Measurements from ENCODE around the gene ZNF681.

Gene ZNF681

DNA sequence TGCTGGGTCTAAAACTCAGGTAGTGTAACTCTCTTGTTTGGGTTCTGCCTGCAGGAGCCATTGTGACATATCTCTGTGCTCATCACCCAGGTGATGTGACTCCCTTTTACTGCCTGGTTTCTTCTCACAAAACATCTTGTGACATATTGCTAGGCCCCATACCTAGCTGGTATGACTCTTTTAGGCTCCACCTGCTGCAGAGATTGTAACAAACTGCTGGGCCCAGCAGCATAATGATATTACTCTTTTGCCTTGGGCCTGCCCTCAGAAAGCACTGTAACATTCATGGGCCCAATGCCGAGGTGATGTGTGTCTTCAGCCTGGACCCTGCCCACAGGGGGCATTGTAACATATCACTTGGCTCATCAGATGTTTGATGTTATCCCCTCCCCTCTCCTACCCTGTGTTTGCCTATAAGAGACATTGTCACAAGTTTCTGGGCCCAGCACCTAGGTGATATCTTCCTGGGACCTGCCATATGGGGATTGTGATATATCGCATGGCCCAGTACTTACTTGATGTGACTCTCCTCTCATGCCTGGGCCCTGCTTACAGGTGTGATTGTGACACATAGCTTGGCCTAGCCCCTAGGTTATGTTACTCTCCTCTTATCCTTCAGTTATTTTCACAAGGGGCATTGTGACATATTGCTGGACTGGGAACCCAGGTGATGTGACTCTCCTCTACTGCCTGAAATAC lies 18.0 kb upstream of the ZNF681 start:
- Histone ChIP-seq H3K27me3 (ENCODE audit: control insufficient read depth in 2 of 2, insufficient read depth in 2 of 2, low read length in 2 of 2) (no peaks in the 10 kb centered on the region), H3K9ac (ENCODE audit: low read depth in 1 of 2, low read length in 2 of 2) (no peak overlapping the region), H3K9me3 (ENCODE audit: control insufficient read depth in 2 of 2, low read length in 2 of 2) (peaks cover 0 to 2% of the 10 kb centered on the region in 2 donors), H3K27ac (ENCODE audit: low read depth in 2 of 2, low read length in 2 of 2) (peak overlapping the region in 1 of 2 donors; percentile 47), H3K4me3 (ENCODE audit: low read length in 2 of 2) (no peak overlapping the region), H3K4me1 (ENCODE audit: control insufficient read depth in 2 of 2, insufficient read depth in 2 of 2, low read length in 2 of 2) (peaks cover 2 to 9% of the 10 kb centered on the region in 2 donors), H3K36me3 (ENCODE audit: control insufficient read depth in 2 of 2, insufficient read depth in 2 of 2, low read length in 2 of 2) (peaks cover 38 to 41% of the 10 kb centered on the region in 2 donors)

DNA sequence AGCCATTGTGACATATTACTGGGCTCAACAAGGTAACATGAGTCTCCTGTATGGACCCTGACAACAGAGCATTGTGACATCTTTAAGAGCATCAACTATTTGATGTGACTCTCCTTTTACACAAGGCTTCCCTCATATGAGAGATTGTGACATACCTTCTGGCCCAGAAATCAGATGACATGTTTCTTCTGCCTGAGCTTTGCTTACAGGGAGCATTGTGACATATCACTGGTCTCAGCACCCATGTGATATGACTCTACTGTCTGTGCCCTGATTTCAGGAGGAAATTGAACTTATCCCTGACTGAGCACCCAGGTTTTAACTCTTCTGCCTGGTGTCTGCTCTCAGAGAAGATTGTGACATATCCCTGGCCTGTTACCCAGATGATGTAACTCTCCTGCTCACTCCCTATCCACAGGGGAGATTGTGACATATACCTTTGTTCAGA lies 15.9 kb upstream of the ZNF681 start:
- Histone ChIP-seq H3K27me3 (ENCODE audit: control insufficient read depth in 2 of 2, insufficient read depth in 2 of 2, low read length in 2 of 2) (no peaks in the 10 kb centered on the region), H3K27ac (ENCODE audit: low read depth in 2 of 2, low read length in 2 of 2) (no peak overlapping the region), H3K4me1 (ENCODE audit: control insufficient read depth in 2 of 2, insufficient read depth in 2 of 2, low read length in 2 of 2) (peaks cover 2 to 10% of the 10 kb centered on the region in 2 donors), H3K4me3 (ENCODE audit: low read length in 2 of 2) (no peak overlapping the region), H3K9ac (ENCODE audit: low read depth in 1 of 2, low read length in 2 of 2) (no peak overlapping the region), H3K36me3 (ENCODE audit: control insufficient read depth in 2 of 2, insufficient read depth in 2 of 2, low read length in 2 of 2) (peaks cover 29 to 31% of the 10 kb centered on the region in 2 donors), H3K9me3 (ENCODE audit: control insufficient read depth in 2 of 2, low read length in 2 of 2) (no peaks in the 10 kb centered on the region)

DNA sequence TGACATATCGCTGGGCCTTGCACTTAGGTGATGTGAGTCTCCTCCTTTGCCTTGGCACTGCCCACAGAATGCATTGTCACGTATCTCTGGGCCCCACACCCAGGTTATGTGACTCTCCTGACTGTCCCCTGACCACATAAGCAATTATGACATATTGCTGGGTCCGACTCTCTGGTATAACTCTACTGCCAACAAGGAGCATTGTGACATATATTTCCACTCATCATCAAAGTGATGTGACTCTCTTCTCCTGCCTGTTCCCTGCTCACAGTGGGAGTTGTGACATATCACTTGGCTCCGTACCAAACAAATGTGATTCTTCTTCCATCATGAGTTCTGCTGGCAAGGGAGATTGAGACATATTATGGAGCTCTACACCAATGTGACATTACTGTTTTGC lies 15.4 kb upstream of the ZNF681 start:
- Histone ChIP-seq H3K27me3 (ENCODE audit: control insufficient read depth in 2 of 2, insufficient read depth in 2 of 2, low read length in 2 of 2) (no peaks in the 10 kb centered on the region), H3K9ac (ENCODE audit: low read depth in 1 of 2, low read length in 2 of 2) (no peak overlapping the region), H3K4me1 (ENCODE audit: control insufficient read depth in 2 of 2, insufficient read depth in 2 of 2, low read length in 2 of 2) (peaks cover 2 to 10% of the 10 kb centered on the region in 2 donors), H3K9me3 (ENCODE audit: control insufficient read depth in 2 of 2, low read length in 2 of 2) (no peaks in the 10 kb centered on the region), H3K27ac (ENCODE audit: low read depth in 2 of 2, low read length in 2 of 2) (no peak overlapping the region), H3K36me3 (ENCODE audit: control insufficient read depth in 2 of 2, insufficient read depth in 2 of 2, low read length in 2 of 2) (peaks cover 25 to 27% of the 10 kb centered on the region in 2 donors), H3K4me3 (ENCODE audit: low read length in 2 of 2) (no peak overlapping the region)

DNA sequence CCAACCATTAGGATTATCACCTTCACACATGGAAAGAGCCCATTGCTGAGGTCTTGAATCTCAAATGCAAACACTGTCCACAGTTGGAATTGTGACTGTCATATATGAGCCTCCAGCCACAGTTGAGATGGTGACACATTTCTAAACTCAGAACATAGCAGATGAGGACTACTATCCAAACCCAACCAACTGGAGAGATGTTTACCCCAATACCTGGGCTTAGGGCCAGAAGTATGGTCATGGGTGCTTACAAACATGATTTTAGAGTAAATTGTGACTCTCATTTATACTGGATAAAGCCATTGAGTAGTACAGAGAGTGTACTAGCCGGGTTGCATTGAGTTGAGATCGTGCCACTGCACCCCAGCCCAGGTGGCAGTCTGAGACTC lies 14.0 kb upstream of the ZNF681 start:
- no peak overlapping the region for H3K9ac ChIP-seq (ENCODE audit: low read depth in 1 of 2, low read length in 2 of 2)
- peaks cover 23% of the 10 kb centered on the region in 2 donors for H3K36me3 ChIP-seq (ENCODE audit: control insufficient read depth in 2 of 2, insufficient read depth in 2 of 2, low read length in 2 of 2)
- H3K9me3 ChIP-seq (ENCODE audit: control insufficient read depth in 2 of 2, low read length in 2 of 2): no peaks in the 10 kb centered on the region
- no peak overlapping the region for H3K4me3 ChIP-seq (ENCODE audit: low read length in 2 of 2)
- no peaks in the 10 kb centered on the region for H3K27me3 ChIP-seq (ENCODE audit: control insufficient read depth in 2 of 2, insufficient read depth in 2 of 2, low read length in 2 of 2)
- peaks cover 2 to 10% of the 10 kb centered on the region in 2 donors for H3K4me1 ChIP-seq (ENCODE audit: control insufficient read depth in 2 of 2, insufficient read depth in 2 of 2, low read length in 2 of 2)
- H3K27ac ChIP-seq (ENCODE audit: low read depth in 2 of 2, low read length in 2 of 2): peak overlapping the region in 1 of 2 donors; percentile 23

DNA sequence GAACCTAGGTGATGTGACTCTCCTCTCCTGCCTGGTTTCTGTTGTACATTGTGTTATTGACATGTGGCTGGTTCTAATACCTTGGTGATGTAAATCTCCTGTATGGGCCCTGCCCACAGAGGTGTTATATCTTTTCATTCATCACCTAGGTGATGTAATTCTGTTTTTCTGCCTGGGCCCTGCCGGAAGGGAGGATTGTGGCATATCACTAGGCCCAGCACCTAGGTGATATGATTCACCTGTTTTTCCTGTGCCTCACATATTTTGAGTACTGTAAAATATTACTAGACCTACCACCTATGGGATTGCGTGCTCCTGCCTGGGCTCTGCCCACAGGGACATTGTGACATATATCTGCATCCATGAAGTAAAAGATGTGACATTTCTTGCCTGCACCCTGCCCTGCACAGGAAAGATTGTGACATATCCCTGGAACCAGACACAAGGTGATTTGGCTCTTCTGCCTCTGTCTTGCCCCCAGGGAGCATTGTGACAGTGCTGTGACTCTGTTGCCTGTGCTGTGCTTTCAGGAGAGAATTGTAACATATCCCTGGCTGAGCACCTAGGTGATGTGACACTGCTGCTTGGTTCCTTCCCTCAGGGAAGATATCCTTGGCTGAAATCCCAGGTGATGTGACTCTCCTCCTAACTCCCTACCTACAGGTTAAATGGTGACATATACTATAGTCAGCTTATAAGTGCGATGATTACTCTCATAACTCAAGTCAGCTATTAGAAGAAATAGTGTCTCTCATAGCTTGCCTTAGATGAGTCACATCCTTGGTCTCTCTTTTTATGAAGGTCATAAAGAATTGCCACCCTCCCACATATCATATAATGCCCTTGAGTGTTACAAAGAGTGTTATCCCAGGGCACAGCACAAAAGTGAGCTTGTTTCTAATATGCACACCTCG lies 13.3 kb upstream of the ZNF681 start:
- H3K4me1 ChIP-seq (ENCODE audit: control insufficient read depth in 2 of 2, insufficient read depth in 2 of 2, low read length in 2 of 2): peaks cover 2 to 9% of the 10 kb centered on the region in 2 donors
- H3K27me3 ChIP-seq (ENCODE audit: control insufficient read depth in 2 of 2, insufficient read depth in 2 of 2, low read length in 2 of 2): no peaks in the 10 kb centered on the region
- H3K9ac ChIP-seq (ENCODE audit: low read depth in 1 of 2, low read length in 2 of 2): no peak overlapping the region
- H3K36me3 ChIP-seq (ENCODE audit: control insufficient read depth in 2 of 2, insufficient read depth in 2 of 2, low read length in 2 of 2): peaks cover 19 to 23% of the 10 kb centered on the region in 2 donors
- peak overlapping the region; percentile 34 to 51 for H3K27ac ChIP-seq (ENCODE audit: low read depth in 2 of 2, low read length in 2 of 2)
- no peaks in the 10 kb centered on the region for H3K9me3 ChIP-seq (ENCODE audit: control insufficient read depth in 2 of 2, low read length in 2 of 2)
- no peak overlapping the region for H3K4me3 ChIP-seq (ENCODE audit: low read length in 2 of 2)

DNA sequence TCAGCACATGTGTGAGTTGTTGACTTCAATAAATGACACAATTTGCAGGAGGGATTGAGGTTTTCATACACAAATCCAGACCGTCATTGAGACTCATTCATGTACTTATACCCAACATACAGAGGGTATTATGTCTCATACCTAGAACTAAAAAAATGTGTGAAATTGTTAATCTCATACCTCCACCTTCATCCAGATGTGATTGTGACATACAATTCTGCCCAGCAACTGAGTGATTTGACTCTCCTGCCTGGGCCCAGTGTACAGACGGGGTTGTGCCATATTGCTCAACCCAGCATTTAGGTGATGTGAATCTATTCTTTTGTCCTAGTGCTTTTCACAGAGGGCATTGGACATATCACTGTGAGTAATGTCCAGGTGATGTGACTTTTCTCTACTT lies 12.6 kb upstream of the ZNF681 start:
- H3K27me3 ChIP-seq (ENCODE audit: control insufficient read depth in 2 of 2, insufficient read depth in 2 of 2, low read length in 2 of 2): no peaks in the 10 kb centered on the region
- no peak overlapping the region for H3K4me3 ChIP-seq (ENCODE audit: low read length in 2 of 2)
- H3K27ac ChIP-seq (ENCODE audit: low read depth in 2 of 2, low read length in 2 of 2): no peak overlapping the region
- H3K9me3 ChIP-seq (ENCODE audit: control insufficient read depth in 2 of 2, low read length in 2 of 2): no peaks in the 10 kb centered on the region
- peaks cover 2 to 7% of the 10 kb centered on the region in 2 donors for H3K4me1 ChIP-seq (ENCODE audit: control insufficient read depth in 2 of 2, insufficient read depth in 2 of 2, low read length in 2 of 2)
- H3K9ac ChIP-seq (ENCODE audit: low read depth in 1 of 2, low read length in 2 of 2): no peak overlapping the region
- H3K36me3 ChIP-seq (ENCODE audit: control insufficient read depth in 2 of 2, insufficient read depth in 2 of 2, low read length in 2 of 2): peaks cover 13 to 18% of the 10 kb centered on the region in 2 donors

DNA sequence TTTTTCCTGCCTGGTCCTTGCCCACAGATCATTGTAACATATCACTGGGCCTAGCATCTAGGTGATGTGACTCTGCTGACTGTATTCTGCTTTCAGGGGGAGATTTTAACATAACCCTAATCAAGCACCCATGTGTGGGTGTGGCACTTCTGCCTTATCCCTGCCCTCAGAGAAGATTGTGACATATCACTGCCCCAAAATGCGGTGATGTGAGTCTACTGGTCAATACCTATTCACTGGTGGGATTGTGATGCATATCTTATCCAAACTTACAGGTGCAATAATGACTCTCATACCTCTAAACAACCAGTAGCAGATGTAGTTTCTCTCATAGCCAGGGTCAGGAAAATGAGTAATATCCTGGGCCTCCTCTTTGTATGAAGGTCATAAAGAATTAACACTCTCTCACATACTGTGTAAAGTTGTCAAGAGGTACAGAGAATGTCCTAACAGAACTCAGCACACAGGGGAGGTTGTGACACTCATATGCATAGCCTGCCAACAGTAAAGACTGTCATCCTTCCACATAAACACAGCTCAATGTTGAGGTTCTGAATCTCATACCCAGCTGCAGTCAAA lies 12.1 kb upstream of the ZNF681 start:
- H3K27me3 ChIP-seq (ENCODE audit: control insufficient read depth in 2 of 2, insufficient read depth in 2 of 2, low read length in 2 of 2): no peaks in the 10 kb centered on the region
- H3K36me3 ChIP-seq (ENCODE audit: control insufficient read depth in 2 of 2, insufficient read depth in 2 of 2, low read length in 2 of 2): peaks cover 7 to 13% of the 10 kb centered on the region in 2 donors
- H3K4me1 ChIP-seq (ENCODE audit: control insufficient read depth in 2 of 2, insufficient read depth in 2 of 2, low read length in 2 of 2): peaks cover 2 to 7% of the 10 kb centered on the region in 2 donors
- no peak overlapping the region for H3K27ac ChIP-seq (ENCODE audit: low read depth in 2 of 2, low read length in 2 of 2)
- no peak overlapping the region for H3K9ac ChIP-seq (ENCODE audit: low read depth in 1 of 2, low read length in 2 of 2)
- H3K9me3 ChIP-seq (ENCODE audit: control insufficient read depth in 2 of 2, low read length in 2 of 2): no peaks in the 10 kb centered on the region
- H3K4me3 ChIP-seq (ENCODE audit: low read length in 2 of 2): no peak overlapping the region

DNA sequence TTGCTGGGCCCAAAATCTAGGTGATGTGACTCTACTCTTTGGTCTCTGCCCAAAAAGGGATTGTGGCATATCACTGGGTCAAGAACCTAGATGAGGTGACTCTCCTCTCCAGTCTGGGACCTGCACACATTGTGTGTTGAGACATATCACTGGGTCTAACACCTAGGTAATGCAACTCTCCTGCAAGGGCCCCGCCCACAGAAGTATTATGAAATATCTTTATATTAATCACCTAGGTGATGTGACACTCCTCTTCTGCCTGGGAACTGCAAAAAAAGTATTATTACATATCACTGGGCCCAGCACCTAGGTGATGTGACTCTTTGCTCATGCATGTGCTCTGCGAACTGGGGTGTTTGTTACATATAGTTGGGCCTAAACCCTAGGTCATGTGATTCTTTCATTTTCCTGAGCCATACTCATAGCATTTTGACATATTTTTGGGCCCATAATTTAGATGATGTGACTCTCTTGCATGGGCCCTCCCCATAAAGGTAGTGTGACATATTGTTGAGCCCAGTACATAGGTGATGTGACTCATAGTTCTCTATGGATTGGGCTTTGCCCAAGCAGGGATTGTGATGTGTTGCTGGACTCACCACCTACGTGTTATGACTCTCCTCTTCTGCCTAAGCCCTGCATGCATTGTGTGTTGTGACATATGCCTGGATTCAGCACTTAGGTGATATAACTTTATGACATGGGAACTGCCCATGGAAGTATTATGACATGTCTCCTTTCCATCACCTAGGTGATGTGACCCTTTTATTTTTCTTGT lies 11.2 kb upstream of the ZNF681 start:
- no peaks in the 10 kb centered on the region for H3K27me3 ChIP-seq (ENCODE audit: control insufficient read depth in 2 of 2, insufficient read depth in 2 of 2, low read length in 2 of 2)
- H3K27ac ChIP-seq (ENCODE audit: low read depth in 2 of 2, low read length in 2 of 2): no peak overlapping the region
- no peaks in the 10 kb centered on the region for H3K9me3 ChIP-seq (ENCODE audit: control insufficient read depth in 2 of 2, low read length in 2 of 2)
- H3K4me3 ChIP-seq (ENCODE audit: low read length in 2 of 2): no peak overlapping the region
- H3K36me3 ChIP-seq (ENCODE audit: control insufficient read depth in 2 of 2, insufficient read depth in 2 of 2, low read length in 2 of 2): peaks cover 7 to 10% of the 10 kb centered on the region in 2 donors
- peaks cover 2 to 7% of the 10 kb centered on the region in 2 donors for H3K4me1 ChIP-seq (ENCODE audit: control insufficient read depth in 2 of 2, insufficient read depth in 2 of 2, low read length in 2 of 2)
- H3K9ac ChIP-seq (ENCODE audit: low read depth in 1 of 2, low read length in 2 of 2): no peak overlapping the region

DNA sequence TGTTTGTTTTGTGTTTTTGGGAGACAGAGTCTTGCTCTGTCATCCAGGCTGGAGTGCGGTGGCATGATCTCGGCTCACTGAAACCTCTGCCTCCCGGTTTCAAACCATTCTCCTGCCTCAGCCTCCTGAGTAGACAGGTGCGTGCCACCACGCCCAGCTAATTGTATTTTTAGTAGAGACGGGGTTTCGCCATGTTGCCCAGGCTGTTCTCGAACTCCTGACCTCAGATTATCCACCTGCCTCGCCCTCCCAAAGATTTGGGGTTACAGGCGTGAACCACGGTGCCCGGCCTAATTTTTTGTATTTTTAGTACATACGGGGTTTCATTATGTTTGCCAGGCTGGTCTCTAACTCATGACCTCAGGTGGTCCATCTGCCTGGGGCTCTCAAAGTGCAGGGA lies 8.3 kb upstream of the ZNF681 start:
- no peaks in the 10 kb centered on the region for H3K9me3 ChIP-seq (ENCODE audit: control insufficient read depth in 2 of 2, low read length in 2 of 2)
- H3K4me1 ChIP-seq (ENCODE audit: control insufficient read depth in 2 of 2, insufficient read depth in 2 of 2, low read length in 2 of 2): peaks cover 0 to 7% of the 10 kb centered on the region in 2 donors
- no peak overlapping the region for H3K4me3 ChIP-seq (ENCODE audit: low read length in 2 of 2)
- H3K36me3 ChIP-seq (ENCODE audit: control insufficient read depth in 2 of 2, insufficient read depth in 2 of 2, low read length in 2 of 2): peaks cover 2 to 5% of the 10 kb centered on the region in 2 donors
- no peak overlapping the region for H3K9ac ChIP-seq (ENCODE audit: low read depth in 1 of 2, low read length in 2 of 2)
- no peaks in the 10 kb centered on the region for H3K27me3 ChIP-seq (ENCODE audit: control insufficient read depth in 2 of 2, insufficient read depth in 2 of 2, low read length in 2 of 2)
- no peak overlapping the region for H3K27ac ChIP-seq (ENCODE audit: low read depth in 2 of 2, low read length in 2 of 2)

Measured in mucosa of rectum (tissue), 2 donors.